SW480 (cell line): ENCODE data around the gene HOMER2.

Experiments
- DNase-seq: peaks from one replicate; pipeline ENCODE4 v3.0.0-alpha.2; 2016; ENCODE audit warnings: low spot score

The HOMER2 gene

GRCh38 chr15:82930461-82930860 is 22.1 kb downstream of the HOMER2 start:
- no peak for DNase-seq

GRCh38 chr15:82928711-82929110 is 23.8 kb downstream of the HOMER2 start:
- no peak for DNase-seq

- DNase-seq = no peak
Measured at GRCh38 chr15:82923744-82924143, 28.8 kb downstream of the HOMER2 start.

GRCh38 chr15:82922737-82923136 is 29.8 kb downstream of the HOMER2 start:
- DNase-seq = no peak

- DNase-seq = no peak
Measured at GRCh38 chr15:82921939-82922338, 30.6 kb downstream of the HOMER2 start.

GRCh38 chr15:82921242-82921641 is 31.3 kb downstream of the HOMER2 start:
- DNase-seq = no peak

- no peak for DNase-seq
Measured at GRCh38 chr15:82919231-82919886, 33.2 kb downstream of the HOMER2 start.

- DNase-seq = no peak
Measured at GRCh38 chr15:82918607-82919230, 33.8 kb downstream of the HOMER2 start.

- DNase-seq = no peak
Measured at GRCh38 chr15:82918162-82918561, 34.4 kb downstream of the HOMER2 start.

GRCh38 chr15:82917249-82917648 is 35.3 kb downstream of the HOMER2 start:
- DNase-seq = no peak

- no peak for DNase-seq
Measured at GRCh38 chr15:82916161-82916952, 36.2 kb downstream of the HOMER2 start.

- DNase-seq = no peak
Measured at GRCh38 chr15:82914396-82914795, 38.1 kb downstream of the HOMER2 start.

- no peak for DNase-seq
Measured at GRCh38 chr15:82911458-82911857, 41.1 kb downstream of the HOMER2 start.

- DNase-seq = no peak
Measured at GRCh38 chr15:82910721-82911120, 41.8 kb downstream of the HOMER2 start.

- DNase-seq = no peak
Measured at GRCh38 chr15:82909080-82909815, 43.3 kb downstream of the HOMER2 start.

GRCh38 chr15:82907350-82907749 is 45.2 kb downstream of the HOMER2 start:
- DNase-seq = no peak

GRCh38 chr15:82904574-82904973 is 47.9 kb downstream of the HOMER2 start:
- DNase-seq = no peak

- no peak for DNase-seq
Measured at GRCh38 chr15:82903511-82903910, 49.0 kb downstream of the HOMER2 start.

GRCh38 chr15:82901114-82901805 is 51.3 kb downstream of the HOMER2 start:
- DNase-seq = no peak

- no peak for DNase-seq
Measured at GRCh38 chr15:82900511-82901060, 51.9 kb downstream of the HOMER2 start.

GRCh38 chr15:82898961-82899360 is 53.6 kb downstream of the HOMER2 start:
- DNase-seq = no peak

GRCh38 chr15:82895983-82896382 is 56.5 kb downstream of the HOMER2 start:
- no peak for DNase-seq
